ENCODE measurements around the gene CNIH2.
"Not testable (repeated sequence)": the region's sequence is repeated elsewhere in the genome, so short reads cannot be mapped to it uniquely, and the experiment has no call there.

The CNIH2 gene

DNA sequence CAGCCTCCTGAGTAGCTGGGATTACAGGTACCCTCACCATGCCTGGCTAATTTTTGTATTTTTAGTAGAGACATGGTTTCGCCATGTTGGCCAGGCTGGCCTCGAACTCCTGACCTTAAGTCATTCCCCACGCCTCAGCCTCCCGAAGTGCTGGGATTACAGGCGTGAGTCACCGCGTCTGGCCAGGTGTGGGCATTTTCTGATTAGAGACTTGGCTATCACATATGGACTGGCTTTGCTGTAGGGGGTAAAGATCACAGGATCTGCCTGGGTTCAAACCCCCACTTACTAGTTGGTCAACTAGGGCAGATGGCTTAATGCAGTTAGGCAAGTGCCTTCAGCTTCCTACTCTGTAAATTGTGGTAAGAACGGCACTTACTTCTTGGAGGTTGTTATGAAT, 32.3 kb downstream of the CNIH2 start:
- Mint-ChIP-seq H3K27me3 (no peaks in the 10 kb centered on the region), H3K36me3 (no peaks in the 10 kb centered on the region), H3K27ac (no peak overlapping the region), H3K9me3 (no peaks in the 10 kb centered on the region), H3K4me3 (no peak overlapping the region), H3K4me1 (peaks cover 16% of the 10 kb centered on the region)
- ATAC-seq: no peak

DNA sequence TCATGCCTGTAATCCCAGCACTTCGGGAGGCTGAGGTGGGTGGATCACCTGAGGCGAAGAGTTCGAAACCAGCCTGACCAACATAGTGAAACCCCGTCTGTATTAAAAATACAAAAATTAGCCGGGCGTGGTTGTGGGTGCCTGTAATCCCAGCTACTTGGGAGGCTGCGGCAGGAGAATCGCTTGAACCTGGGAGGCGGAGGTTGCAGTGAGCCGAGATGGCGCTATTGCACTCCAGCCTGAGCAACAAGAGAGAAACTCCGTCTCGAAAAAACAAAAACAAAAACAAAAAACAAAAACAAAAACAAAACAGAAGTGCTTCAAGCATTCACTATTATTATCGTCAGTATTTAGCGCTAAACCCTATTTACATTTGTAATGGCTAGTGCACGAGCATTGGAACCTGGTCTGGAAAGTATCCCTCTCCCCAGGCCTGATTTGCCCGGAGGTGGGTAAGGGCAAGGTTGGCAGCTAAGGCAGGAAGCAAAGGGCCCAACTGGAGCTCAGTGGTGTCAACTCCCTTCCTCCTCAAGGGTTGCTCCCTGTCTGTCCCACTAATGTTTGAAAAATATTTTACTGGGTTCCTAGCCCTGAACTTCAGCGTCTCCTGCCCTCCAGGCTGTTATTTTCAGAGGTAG, 32.9 kb downstream of the CNIH2 start:
- H3K4me1 Mint-ChIP-seq: peaks cover 19% of the 10 kb centered on the region
- H3K27ac Mint-ChIP-seq: peak overlapping the region; percentile 84
- not testable (repeated sequence) for H3K9me3 Mint-ChIP-seq, H3K4me3 Mint-ChIP-seq, H3K36me3 Mint-ChIP-seq, H3K27me3 Mint-ChIP-seq, ATAC-seq

DNA sequence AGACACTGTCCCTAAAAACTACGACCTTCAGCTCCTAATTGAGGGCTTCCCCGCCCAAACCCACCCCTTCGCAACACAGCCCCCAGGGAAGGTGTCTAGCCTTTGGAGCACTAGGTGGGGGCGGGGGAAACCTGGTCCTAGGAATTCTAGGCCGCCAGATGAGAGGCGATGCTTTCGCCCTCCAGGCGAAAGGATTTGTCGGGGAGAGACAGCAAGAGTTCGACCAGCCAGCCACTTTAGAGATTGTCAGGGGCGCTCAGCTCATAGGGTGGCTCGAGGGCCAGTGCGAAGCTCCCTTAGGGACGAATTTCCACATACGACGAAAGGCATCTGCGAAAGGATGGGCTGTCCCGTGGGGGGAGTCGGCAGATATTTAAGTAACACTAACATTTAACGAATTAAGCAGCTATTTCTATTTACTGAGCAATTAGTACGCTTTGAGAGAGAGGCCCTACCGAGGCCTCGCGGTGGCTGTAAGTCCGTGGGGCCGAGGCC, 33.5 kb downstream of the CNIH2 start:
- no peaks in the 10 kb centered on the region for H3K36me3 Mint-ChIP-seq
- ATAC-seq: no peak
- no peaks in the 10 kb centered on the region for H3K9me3 Mint-ChIP-seq
- H3K4me1 Mint-ChIP-seq: peaks cover 19% of the 10 kb centered on the region
- no peaks in the 10 kb centered on the region for H3K27me3 Mint-ChIP-seq
- H3K4me3 Mint-ChIP-seq: peak overlapping the region; percentile 87
- H3K27ac Mint-ChIP-seq: peak overlapping the region; percentile 84

DNA sequence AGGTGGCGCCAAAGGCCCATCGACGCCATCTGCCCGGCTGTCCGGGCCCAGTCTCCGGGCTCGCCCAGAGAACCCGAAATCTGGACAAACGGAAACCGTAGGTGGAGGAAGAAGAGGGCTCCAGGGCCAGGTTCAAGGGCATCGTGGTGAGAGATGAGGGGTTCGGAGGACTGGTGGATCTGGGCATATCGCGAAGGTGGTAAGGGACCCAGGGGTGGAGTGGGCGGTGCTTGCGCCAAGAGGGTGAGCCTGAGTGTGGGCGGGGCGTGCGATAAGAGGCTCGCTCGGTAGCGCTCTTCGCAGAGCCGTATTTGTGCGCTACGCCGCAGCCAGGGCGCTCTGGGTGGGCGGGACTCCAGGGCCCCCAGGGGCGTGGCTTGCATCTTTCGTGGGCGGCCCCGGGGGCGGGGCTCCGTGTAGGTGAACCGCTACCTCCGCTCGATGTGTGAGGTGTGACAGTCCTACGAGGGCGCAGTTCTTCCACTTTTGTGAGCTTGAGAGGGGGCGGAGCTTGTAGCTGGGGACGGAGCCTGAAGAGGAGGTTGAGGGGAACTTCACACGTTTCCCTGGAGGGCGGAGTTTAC, 34.1 kb downstream of the CNIH2 start:
- ATAC-seq: peak; percentile 87
- Mint-ChIP-seq H3K36me3 (no peaks in the 10 kb centered on the region), H3K4me1 (peaks cover 19% of the 10 kb centered on the region), H3K27ac (peak overlapping the region; percentile 84), H3K9me3 (no peaks in the 10 kb centered on the region), H3K27me3 (no peaks in the 10 kb centered on the region), H3K4me3 (peak overlapping the region; percentile 87)

DNA sequence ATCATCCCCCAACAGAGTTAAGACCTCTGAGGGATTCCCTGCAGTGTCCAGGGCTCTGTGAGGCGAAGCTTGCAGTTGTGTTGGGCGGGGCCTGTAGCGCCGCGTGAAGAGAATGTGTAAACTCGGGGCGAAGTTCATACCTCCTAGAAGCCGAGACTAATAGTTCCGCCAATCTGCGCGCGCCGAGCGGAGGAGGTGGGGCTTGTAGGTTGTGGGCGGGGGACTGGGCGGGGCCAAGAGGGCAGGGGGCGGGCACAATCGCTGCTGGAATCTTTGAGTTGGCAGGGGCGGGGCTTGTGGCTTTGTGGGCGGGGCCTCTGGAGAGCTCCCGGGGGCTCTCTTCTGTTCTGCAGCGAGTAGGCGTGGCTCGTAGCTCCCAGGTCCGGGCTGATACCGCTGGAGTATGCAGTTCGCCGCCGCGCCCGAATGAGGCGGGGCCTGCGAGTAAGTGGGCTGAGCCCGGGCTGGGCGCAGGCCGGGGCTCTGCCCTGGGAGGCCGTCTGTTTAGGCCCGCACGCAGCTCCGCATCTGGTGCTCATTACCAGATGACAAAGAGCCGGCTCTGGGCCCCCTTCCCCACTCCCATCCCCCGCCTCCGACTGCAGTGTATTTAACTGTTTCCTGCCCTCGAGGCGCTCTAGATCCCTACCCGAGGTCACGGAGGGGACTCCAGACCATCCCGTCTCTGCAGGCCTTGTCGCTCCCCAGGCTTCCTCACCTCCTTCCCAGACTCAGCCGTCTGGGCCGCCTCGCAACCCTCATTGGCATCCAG, 34.8 kb downstream of the CNIH2 start:
- Mint-ChIP-seq H3K4me1 (peaks cover 26% of the 10 kb centered on the region), H3K4me3 (peak overlapping the region; percentile 87)

DNA sequence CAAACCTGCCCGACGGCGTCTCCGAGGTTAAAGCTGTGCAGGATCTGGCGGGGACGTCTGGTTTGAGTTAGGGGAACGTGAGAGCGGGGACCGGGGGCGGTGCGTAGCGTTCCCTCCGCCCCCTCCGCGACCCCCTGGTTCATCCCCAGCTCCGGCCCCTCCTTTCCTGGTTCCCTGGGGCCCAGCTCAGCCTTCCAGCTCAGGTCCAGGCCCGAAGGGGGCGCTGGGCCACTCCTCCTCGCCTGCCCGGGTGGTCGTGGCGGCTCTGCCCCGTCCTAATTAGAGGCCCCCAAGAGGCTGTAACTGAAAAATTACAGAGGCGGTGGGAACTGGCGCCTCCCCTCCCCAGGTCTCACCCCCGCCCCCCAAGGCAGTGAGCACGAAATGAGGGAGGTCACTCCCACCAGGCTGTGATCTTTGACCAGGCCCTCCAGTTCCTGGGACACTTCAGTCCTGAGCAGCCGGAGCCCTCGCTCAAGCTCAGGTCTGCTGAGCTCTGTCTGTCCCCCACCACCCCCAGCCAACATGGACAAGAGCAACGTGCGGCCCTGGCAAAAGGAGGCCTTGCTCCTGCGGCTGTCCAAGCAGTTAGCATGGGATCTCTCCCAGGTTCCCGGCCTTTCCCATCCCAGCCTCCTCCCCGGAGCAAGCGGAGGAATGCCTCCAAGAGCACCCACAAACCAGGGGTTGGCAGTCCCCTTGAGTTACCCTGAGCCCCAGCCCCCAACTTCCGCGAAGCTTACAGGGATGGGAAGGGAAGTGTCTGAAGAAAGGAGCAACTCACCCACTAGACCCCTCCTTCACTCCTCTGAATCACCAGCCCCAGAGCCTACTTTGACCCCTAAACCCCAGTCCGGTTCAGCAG, 35.6 kb downstream of the CNIH2 start:
- ATAC-seq: no peak
- H3K9me3 Mint-ChIP-seq: no peaks in the 10 kb centered on the region
- H3K4me1 Mint-ChIP-seq: peaks cover 34% of the 10 kb centered on the region
- H3K36me3 Mint-ChIP-seq: no peaks in the 10 kb centered on the region
- H3K27ac Mint-ChIP-seq: peak overlapping the region; percentile 84
- no peaks in the 10 kb centered on the region for H3K27me3 Mint-ChIP-seq
- H3K4me3 Mint-ChIP-seq: peak overlapping the region; percentile 87

More for the DNA sequence above, 34.8 kb downstream of the CNIH2 start:
- Mint-ChIP-seq H3K36me3 (no peaks in the 10 kb centered on the region), H3K27ac (peak overlapping the region; percentile 84), H3K27me3 (no peaks in the 10 kb centered on the region), H3K9me3 (no peaks in the 10 kb centered on the region)
- peak; percentile 86 for ATAC-seq

DNA sequence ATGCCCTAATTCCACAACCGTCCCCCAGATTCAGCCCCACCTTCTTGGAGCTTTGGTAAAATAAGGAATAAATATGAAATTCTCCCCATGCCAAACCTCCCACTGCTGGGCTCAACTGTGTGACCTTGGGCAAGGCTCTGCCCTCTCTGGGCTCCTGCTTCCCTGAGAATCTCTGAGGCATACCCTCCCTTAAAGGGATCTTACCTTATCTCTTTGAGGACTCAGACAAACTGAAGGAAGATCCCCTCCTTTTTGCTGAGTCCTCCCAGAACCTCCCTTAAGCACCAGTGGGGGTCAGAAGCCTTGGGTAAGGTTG, 36.2 kb downstream of the CNIH2 start:
- H3K4me1 Mint-ChIP-seq: peaks cover 40% of the 10 kb centered on the region
- peak overlapping the region; percentile 60 for H3K4me3 Mint-ChIP-seq
- H3K27ac Mint-ChIP-seq: peak overlapping the region; percentile 84

DNA sequence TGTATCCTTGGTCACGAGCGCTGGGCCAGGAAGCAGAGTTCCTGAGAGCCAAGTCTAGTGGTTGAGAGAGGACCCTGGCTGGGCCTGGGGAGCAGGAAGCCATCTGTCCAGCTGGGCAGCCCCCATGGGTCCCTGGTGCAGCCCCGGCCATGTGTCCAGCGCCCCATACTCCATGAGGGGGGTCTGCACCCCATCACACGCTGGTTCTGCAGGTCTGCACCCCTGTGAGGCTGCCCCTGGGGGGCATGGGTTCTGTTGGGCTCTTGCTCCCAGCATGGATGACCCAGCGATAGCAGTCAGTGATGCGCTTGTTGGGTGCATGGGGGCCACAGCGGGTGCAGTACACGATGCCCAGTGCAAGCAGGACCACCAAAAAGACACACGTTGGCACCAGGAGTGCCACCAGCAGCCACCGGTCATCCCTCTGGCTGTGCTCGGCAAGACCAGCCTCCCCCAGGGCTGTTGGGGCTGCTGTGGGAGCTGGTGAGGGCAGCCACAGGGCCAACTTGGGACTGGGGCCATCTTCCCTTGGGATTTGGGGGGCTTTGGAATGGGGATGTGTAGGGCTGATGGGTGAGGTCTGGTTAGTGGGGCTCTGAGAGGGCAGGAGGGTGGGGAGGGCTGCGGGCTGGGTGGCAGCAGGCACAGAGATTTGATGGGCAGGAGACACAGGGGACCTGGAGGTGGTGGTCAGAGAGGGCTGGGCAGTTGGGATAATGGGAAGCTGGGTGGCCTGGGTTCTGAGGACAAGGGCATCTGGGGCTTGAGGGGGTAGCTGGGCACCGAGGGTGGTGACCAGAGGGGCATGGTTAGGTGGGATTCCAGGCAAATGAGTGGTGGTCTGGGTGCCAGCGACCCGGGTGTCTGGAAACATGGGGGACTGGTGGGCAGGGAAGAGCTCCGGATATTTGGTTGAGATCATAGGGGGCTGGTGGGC, 36.9 kb downstream of the CNIH2 start:
- H3K4me1 Mint-ChIP-seq: peaks cover 45% of the 10 kb centered on the region
- H3K4me3 Mint-ChIP-seq: no peak overlapping the region
- no peaks in the 10 kb centered on the region for H3K27me3 Mint-ChIP-seq
- no peak for ATAC-seq
- peak overlapping the region; percentile 84 for H3K27ac Mint-ChIP-seq
- H3K36me3 Mint-ChIP-seq: no peaks in the 10 kb centered on the region
- H3K9me3 Mint-ChIP-seq: no peaks in the 10 kb centered on the region

More for the DNA sequence above, 36.2 kb downstream of the CNIH2 start:
- ATAC-seq: no peak
- Mint-ChIP-seq H3K36me3 (no peaks in the 10 kb centered on the region), H3K27me3 (no peaks in the 10 kb centered on the region), H3K9me3 (no peaks in the 10 kb centered on the region)

DNA sequence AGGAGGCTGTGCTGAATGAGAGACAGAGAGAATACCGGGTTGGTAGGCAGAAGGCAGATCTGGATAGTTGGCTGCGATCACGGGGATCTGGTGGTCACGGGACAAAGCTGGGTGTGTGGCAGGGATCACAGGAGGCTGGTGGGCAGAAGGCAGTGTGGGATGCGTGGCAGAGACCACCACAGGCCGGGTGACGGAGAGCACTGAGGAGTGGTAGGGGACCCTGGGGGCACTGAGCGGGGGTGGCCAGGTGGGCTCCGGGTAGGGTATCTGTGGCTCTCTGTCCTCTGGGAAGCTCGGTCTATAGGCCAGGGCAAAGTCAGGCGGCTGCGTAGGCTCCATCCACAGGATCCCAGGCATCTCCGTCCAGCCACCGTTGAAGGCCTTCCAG, 37.5 kb downstream of the CNIH2 start:
- H3K27ac Mint-ChIP-seq: peak overlapping the region; percentile 52
- H3K9me3 Mint-ChIP-seq: no peaks in the 10 kb centered on the region
- no peak for ATAC-seq
- H3K4me3 Mint-ChIP-seq: no peak overlapping the region
- no peaks in the 10 kb centered on the region for H3K27me3 Mint-ChIP-seq
- H3K4me1 Mint-ChIP-seq: peaks cover 45% of the 10 kb centered on the region
- no peaks in the 10 kb centered on the region for H3K36me3 Mint-ChIP-seq

DNA sequence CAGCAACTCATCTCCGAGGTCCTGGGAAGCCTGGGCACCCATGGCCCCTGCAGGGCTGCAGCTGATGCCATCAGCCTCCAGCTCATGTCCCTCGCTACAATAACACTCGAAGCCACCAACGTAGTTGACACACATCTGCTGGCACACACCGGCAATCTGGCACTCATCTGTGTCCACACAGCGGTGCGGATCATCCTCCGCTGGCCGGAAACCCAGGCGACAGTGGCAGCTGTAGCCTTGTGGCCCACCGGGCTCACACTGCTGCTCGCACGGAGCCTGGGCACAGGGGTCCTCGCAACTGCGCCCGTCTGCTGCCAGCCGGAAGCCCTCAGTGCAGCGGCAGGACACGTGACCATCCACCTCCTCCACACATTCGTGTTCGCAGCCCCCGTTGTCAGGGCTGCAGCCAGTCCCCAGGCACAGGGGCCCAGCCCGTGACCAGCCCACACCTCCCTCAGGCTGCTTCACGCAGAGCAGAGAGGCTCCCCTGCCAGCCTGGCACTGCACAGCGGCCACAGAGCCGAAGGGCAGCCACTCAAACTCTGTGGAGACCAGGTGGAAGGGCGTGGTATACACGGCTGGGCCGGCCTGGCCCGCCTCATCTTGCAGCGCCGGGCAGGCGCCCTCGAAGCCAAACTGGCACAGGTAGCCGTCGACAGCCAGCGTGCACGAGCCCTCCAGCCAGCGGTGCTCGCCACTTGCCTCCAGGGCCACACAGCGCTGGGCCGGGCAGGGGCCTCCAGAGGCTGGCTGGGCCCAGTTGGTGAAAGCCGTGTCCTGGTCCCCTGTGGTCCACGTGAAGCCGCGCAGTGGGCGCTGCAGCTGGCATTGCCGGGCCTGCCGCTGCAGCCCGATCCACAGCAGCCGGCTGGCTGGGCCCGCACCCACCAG, 38.2 kb downstream of the CNIH2 start:
- Mint-ChIP-seq H3K4me3 (no peak overlapping the region), H3K27ac (no peak overlapping the region), H3K27me3 (no peaks in the 10 kb centered on the region), H3K9me3 (no peaks in the 10 kb centered on the region), H3K4me1 (peaks cover 45% of the 10 kb centered on the region), H3K36me3 (no peaks in the 10 kb centered on the region)
- no peak for ATAC-seq

DNA sequence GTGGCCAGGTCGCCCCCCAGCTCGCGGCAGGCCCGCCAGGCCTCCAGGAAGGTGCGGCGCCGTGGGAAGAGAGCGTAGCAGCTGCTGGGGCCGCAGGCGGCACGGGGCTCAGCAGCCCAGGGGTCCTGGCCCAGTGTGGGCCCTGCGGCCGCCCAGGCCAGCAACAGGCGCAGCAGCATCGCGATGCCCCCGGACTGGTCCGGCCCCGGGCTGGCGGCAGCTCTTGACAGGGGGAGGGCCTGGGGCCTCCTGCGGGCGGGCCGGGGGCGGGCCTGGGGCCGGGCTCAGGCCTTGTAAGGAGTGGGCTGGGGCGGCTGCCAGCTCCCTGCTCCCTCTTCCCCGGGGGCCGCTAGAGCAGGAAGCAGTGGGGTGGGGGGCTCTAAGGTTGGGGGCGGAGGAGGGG, 38.9 kb downstream of the CNIH2 start, which contains the start of gene CD248:
TSS of gene CD248 (minus strand) at position 196 of the 403 bp plus-strand sequence. CDS start at position 179, 17 bp downstream.
- Mint-ChIP-seq H3K27ac (peak within 1 kb of the TSS; percentile 83), H3K9me3 (no peaks in the 10 kb centered on the region), H3K27me3 (no peaks in the 10 kb centered on the region), H3K4me1 (peaks cover 41% of the 10 kb centered on the region), H3K4me3 (peak within 1 kb of the TSS; percentile 48), H3K36me3 (no peaks in the 10 kb centered on the region)
- ATAC-seq: no peak

DNA sequence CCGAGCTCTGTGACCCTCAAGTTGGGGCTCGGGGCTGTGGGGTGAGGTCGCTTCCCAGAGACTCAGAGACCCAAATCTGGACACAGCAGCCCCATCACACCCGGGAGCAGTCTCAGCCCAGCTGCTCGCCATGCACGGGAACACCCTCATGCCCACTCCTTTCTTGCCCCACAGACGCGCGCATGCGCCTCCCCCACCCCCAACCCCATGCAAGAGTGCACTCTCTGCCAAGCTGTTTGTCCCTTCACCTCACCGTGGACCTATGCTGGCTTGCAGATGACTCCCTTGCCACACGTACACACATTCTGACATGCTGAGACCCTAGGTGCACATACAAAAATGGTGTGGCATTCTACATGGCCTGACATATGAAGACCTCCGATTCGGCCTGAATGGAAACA, 39.3 kb downstream of the CNIH2 start:
- ATAC-seq: no peak
- Mint-ChIP-seq H3K4me3 (peak overlapping the region; percentile 48), H3K9me3 (no peaks in the 10 kb centered on the region)

More for the DNA sequence above, 39.3 kb downstream of the CNIH2 start:
- Mint-ChIP-seq H3K27ac (peak overlapping the region; percentile 83), H3K27me3 (no peaks in the 10 kb centered on the region), H3K36me3 (no peaks in the 10 kb centered on the region), H3K4me1 (peaks cover 39% of the 10 kb centered on the region)
